OCI-LY3 (cell line): ENCODE data around the gene PIBF1.

Experiments used
- H2AFZ ChIP-seq: fragments of 200-600, 300-600 bp; shearing (Covaris generic); 2 replicates; pipeline ENCODE4 v1.6.0; 2014; ENCODE audit warnings: antibody characterized with exemption, low read depth, low read length
- H3K27ac ChIP-seq: fragments of 200-600, 300-600 bp; sonication (generic); 2 replicates; pipeline ENCODE4 v1.5.1; 2014; ENCODE audit warnings: mild to moderate bottlenecking, low read length, moderate library complexity, mixed read lengths
- H3K27me3 ChIP-seq: fragments of 200-600, 300-600 bp; sonication (generic); 2 replicates; pipeline ENCODE4 v1.6.1; 2014; ENCODE audit warnings: low read depth, low read length, mixed read lengths
- H3K36me3 ChIP-seq: fragments of 200-600, 300-600 bp; sonication (generic); replicated peaks from 2 replicates; pipeline ENCODE3; 2014; ENCODE audit warnings: low read depth, low read length, mixed read lengths
- H3K4me1 ChIP-seq: fragments of 300-600, 200-600 bp; sonication (generic); 2 replicates; pipeline ENCODE4 v1.6.1; 2014; ENCODE audit warnings: low read length, mixed read lengths
- H3K4me2 ChIP-seq: fragments of 200-600, 300-600 bp; sonication (generic); 2 replicates; pipeline ENCODE4 v1.6.1; 2014; ENCODE audit warnings: low read length, mixed read lengths
- H3K4me3 ChIP-seq: fragments of 300-600, 200-600 bp; sonication (generic); 2 replicates; pipeline ENCODE4 v1.5.1; 2014; ENCODE audit warnings: antibody characterized with exemption, mild to moderate bottlenecking, low read length, moderate library complexity
- H3K79me2 ChIP-seq: fragments of 300-600, 200-600 bp; shearing (Covaris generic); 2 replicates; pipeline ENCODE4 v1.6.1; 2014; ENCODE audit warnings: mild to moderate bottlenecking, low read length, mixed read lengths
- H3K9ac ChIP-seq: fragments of 300-600, 200-600 bp; shearing (Covaris generic); 2 replicates; pipeline ENCODE4 v1.6.0; 2014; ENCODE audit warnings: mild to moderate bottlenecking, low read length, moderate library complexity
- H3K9me3 ChIP-seq: fragments of 200-600, 300-600 bp; shearing (Covaris generic); 2 replicates; pipeline ENCODE4 v1.6.1; 2014; ENCODE audit warnings: low read length, mixed read lengths; ENCODE audit not compliant: insufficient read depth
- H4K20me1 ChIP-seq: fragments of 200-600, 300-600 bp; sonication (generic); 2 replicates; pipeline ENCODE4 v1.6.1; 2016; ENCODE audit warnings: low read length, mixed read lengths; ENCODE audit not compliant: insufficient read depth
- CTCF ChIP-seq: fragments of 200-600, 300-600 bp; sonication (generic); IDR thresholded peaks from 2 replicates; pipeline ENCODE4 v1.5.1; 2014; ENCODE audit warnings: antibody characterized with exemption, low read length, low read depth
- EZH2phosphoT487 ChIP-seq: fragments of 200-600 bp; shearing (Covaris generic); IDR thresholded peaks from 2 replicates; pipeline ENCODE4 v1.6.1; 2018; ENCODE audit warnings: antibody characterized with exemption, mixed run types, low read depth

PIBF1 gene

GRCh38 chr13:72973234-72973633 is 191.3 kb downstream of the PIBF1 start:
- Histone ChIP-seq H2AFZ (no peak overlapping the region), H3K4me3 (no peak overlapping the region), H3K9ac (no peak overlapping the region), H3K27ac (no peak overlapping the region), H3K4me2 (no peak overlapping the region), H3K9me3 (no peaks in the 10 kb centered on the region), H3K79me2 (no peaks in the 10 kb centered on the region), H4K20me1 (no peaks in the 10 kb centered on the region), H3K4me1 (no peaks in the 10 kb centered on the region), H3K27me3 (no peaks in the 10 kb centered on the region), H3K36me3 (peaks cover 4% of the 10 kb centered on the region)
- TF ChIP-seq CTCF (no peak), EZH2phosphoT487 (no peak)

GRCh38 chr13:72983085-72983768 is 201.3 kb downstream of the PIBF1 start:
- H3K4me1 ChIP-seq = no peaks in the 10 kb centered on the region
- no peak overlapping the region for H2AFZ ChIP-seq
- H3K4me3 ChIP-seq = no peak overlapping the region
- no peaks in the 10 kb centered on the region for H4K20me1 ChIP-seq
- no peak overlapping the region for H3K4me2 ChIP-seq
- TF ChIP-seq CTCF (no peak), EZH2phosphoT487 (no peak)
- H3K9ac ChIP-seq = no peak overlapping the region
- H3K9me3 ChIP-seq = no peaks in the 10 kb centered on the region
- H3K79me2 ChIP-seq = no peaks in the 10 kb centered on the region
- no peaks in the 10 kb centered on the region for H3K27me3 ChIP-seq
- H3K36me3 ChIP-seq = no peaks in the 10 kb centered on the region
- H3K27ac ChIP-seq = no peak overlapping the region

GRCh38 chr13:72985610-72986009 is 203.7 kb downstream of the PIBF1 start:
- TF ChIP-seq EZH2phosphoT487 = no peak
- TF ChIP-seq CTCF = no peak
- H3K4me3 ChIP-seq = no peak overlapping the region
- no peak overlapping the region for H2AFZ ChIP-seq
- H3K79me2 ChIP-seq = no peaks in the 10 kb centered on the region
- no peaks in the 10 kb centered on the region for H4K20me1 ChIP-seq
- no peak overlapping the region for H3K27ac ChIP-seq
- H3K27me3 ChIP-seq = no peaks in the 10 kb centered on the region
- H3K9me3 ChIP-seq = no peaks in the 10 kb centered on the region
- no peak overlapping the region for H3K9ac ChIP-seq
- H3K4me1 ChIP-seq = no peaks in the 10 kb centered on the region
- no peak overlapping the region for H3K4me2 ChIP-seq
- H3K36me3 ChIP-seq = no peaks in the 10 kb centered on the region

GRCh38 chr13:72986197-72986596 is 204.3 kb downstream of the PIBF1 start:
- no peaks in the 10 kb centered on the region for H3K4me1 ChIP-seq
- H3K9ac ChIP-seq = no peak overlapping the region
- no peak overlapping the region for H3K4me2 ChIP-seq
- H3K4me3 ChIP-seq = no peak overlapping the region
- H3K79me2 ChIP-seq = no peaks in the 10 kb centered on the region
- TF ChIP-seq CTCF (no peak), EZH2phosphoT487 (no peak)
- no peak overlapping the region for H3K27ac ChIP-seq
- peaks cover 3% of the 10 kb centered on the region for H3K36me3 ChIP-seq
- H3K9me3 ChIP-seq = no peaks in the 10 kb centered on the region
- H2AFZ ChIP-seq = no peak overlapping the region
- H4K20me1 ChIP-seq = no peaks in the 10 kb centered on the region
- no peaks in the 10 kb centered on the region for H3K27me3 ChIP-seq
